IPS-NIHi7 (cell line): ENCODE data around the gene VIPR2.
A peak's percentile ranks its signal among the peaks of the same experiment; 100 is the strongest.
"Not testable (repeated sequence)": the region's sequence is repeated elsewhere in the genome, so short reads cannot be mapped to it uniquely, and the experiment has no call there.

Source experiments
- DNase-seq: peaks from one replicate; pipeline ENCODE4 v3.0.0; 2012; ENCODE audit warnings: mixed read lengths; ENCODE audit errors: extremely low spot score

VIPR2 gene

GRCh38 chr7:159010411-159010810 lies 134.3 kb downstream of the VIPR2 start:
- DNase-seq, result no peak

GRCh38 chr7:159009951-159010350 lies 134.7 kb downstream of the VIPR2 start:
- DNase-seq, result no peak

- no peak for DNase-seq
Observed at GRCh38 chr7:159008417-159008816, 136.2 kb downstream of the VIPR2 start.

GRCh38 chr7:159007996-159008389 lies 136.7 kb downstream of the VIPR2 start:
- DNase-seq, result no peak

- DNase-seq, result no peak
Observed at GRCh38 chr7:159007364-159007995, 137.2 kb downstream of the VIPR2 start.

GRCh38 chr7:159006610-159007130 lies 138.0 kb downstream of the VIPR2 start:
- no peak for DNase-seq

GRCh38 chr7:159006022-159006609 lies 138.6 kb downstream of the VIPR2 start:
- not testable (repeated sequence) for DNase-seq

GRCh38 chr7:159005618-159006017 lies 139.0 kb downstream of the VIPR2 start:
- DNase-seq, result no peak

GRCh38 chr7:159004411-159004810 lies 140.3 kb downstream of the VIPR2 start:
- no peak for DNase-seq

- no peak for DNase-seq
Observed at GRCh38 chr7:159001811-159002210, 142.9 kb downstream of the VIPR2 start.

GRCh38 chr7:159000859-159001435 lies 143.7 kb downstream of the VIPR2 start:
- peak; percentile 59 for DNase-seq

GRCh38 chr7:159000070-159000469 lies 144.6 kb downstream of the VIPR2 start:
- no peak for DNase-seq

- DNase-seq, result no peak
Observed at GRCh38 chr7:158999496-158999895, 145.2 kb downstream of the VIPR2 start.

- not testable (repeated sequence) for DNase-seq
Observed at GRCh38 chr7:158998261-158998660, 146.4 kb downstream of the VIPR2 start.

GRCh38 chr7:158997471-158997870 lies 147.2 kb downstream of the VIPR2 start:
- no peak for DNase-seq

GRCh38 chr7:158997110-158997453 lies 147.6 kb downstream of the VIPR2 start:
- no peak for DNase-seq

- DNase-seq, result no peak
Observed at GRCh38 chr7:158996214-158997109, 148.2 kb downstream of the VIPR2 start.

GRCh38 chr7:158995514-158995913 lies 149.2 kb downstream of the VIPR2 start:
- DNase-seq, result no peak

- DNase-seq, result no peak
Observed at GRCh38 chr7:158994687-158995086, 150.0 kb downstream of the VIPR2 start.

- no peak for DNase-seq
Observed at GRCh38 chr7:158993591-158993990, 151.1 kb downstream of the VIPR2 start.

GRCh38 chr7:158992759-158993158 lies 151.9 kb downstream of the VIPR2 start:
- no peak for DNase-seq
